Activated CD8-positive, alpha-beta memory T cell treated with anti-CD3 and anti-CD28 coated beads for 36 hours (primary cell): ENCODE measurements around the gene BCAN. TPM values are rescaled to one million over a fixed set of nuclear protein-coding genes. Genes with fewer than 3 reads are reported as not detected.
"Not testable (repeated sequence)": the region's sequence is repeated elsewhere in the genome, so short reads cannot be mapped to it uniquely, and the experiment has no call there.

Experiments used
- CTCF ChIA-PET: fragments of 350-600 bp; sonication (Branson Sonifier 250); formaldehyde crosslinking; loops from one replicate; lab custom pipeline; 2021; ENCODE audit warnings: antibody characterized with exemption; lab: Charles Lee
- POLR2A ChIA-PET: fragments of 350-600 bp; sonication (Branson Sonifier 250); formaldehyde crosslinking; loops from one replicate; lab custom pipeline; 2021; ENCODE audit warnings: antibody characterized with exemption; lab: Charles Lee
- total RNA-seq, 2 experiments: library from RNA; stranded (reverse); gene quantifications; one replicate each; pipeline ENCODE4 v1.2.3, GENCODE V29; 2021

Gene BCAN
- total RNA-seq, 2 experiments from 2014 or later = not detected

DNA sequence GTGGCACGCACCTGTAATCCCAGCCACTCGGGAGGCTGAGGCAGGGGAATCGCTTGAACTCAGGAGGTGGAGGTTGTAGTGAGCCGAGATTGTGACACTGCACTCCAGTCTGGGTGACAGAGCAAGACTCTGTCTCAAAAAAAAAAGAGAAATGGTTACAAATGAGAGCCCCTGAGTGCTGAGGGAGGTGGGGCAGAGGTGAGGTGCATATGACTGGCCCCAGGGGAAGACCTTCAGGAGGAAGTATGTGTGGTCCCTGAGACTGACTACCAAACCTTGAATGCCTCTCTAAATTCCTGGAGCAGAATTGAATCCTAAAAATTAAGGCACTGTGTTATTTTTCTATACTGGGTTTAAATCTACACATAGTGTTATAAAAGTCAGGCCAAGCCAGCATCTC, 34.6 kb upstream of the BCAN start:
- CTCF ChIA-PET, POLR2A ChIA-PET: not testable (repeated sequence)

DNA sequence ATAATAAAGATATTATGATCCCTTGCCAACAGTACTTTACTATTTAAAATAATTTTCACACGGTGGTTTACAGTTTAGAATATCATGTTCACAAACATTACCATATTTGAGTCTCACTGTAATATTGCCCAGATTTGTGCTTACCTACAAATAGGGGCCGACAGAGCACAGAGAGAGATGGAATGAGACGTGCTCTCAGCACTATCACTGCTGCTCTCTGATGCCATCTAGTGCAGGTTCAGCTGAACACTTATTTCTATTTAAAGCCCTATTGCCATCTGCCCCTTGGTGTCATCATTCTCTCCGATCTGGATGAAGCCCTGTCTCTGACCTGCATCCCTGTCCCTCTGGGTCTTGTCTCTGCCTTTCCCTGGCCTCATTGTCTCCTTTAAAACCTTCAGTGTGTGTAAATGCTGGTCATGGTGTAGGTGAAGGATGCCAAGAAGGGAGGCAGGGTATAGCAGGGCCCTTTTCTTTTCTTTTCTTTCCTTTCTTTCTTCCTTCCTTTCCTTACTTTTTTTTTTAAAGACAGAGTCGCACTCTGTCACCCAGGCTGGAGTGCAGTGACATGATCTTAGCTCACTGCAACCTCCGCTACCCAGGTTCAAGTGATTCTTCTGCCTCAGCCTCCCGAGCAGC, 33.8 kb upstream of the BCAN start:
- CTCF ChIA-PET = interaction anchor here (0.7 to 1.8 kb wide), 24 partner anchors 9 to 223 kb away, joined by 3 to 19 read pairs (median 4); partner anchors contain the start of gene NAXE

DNA sequence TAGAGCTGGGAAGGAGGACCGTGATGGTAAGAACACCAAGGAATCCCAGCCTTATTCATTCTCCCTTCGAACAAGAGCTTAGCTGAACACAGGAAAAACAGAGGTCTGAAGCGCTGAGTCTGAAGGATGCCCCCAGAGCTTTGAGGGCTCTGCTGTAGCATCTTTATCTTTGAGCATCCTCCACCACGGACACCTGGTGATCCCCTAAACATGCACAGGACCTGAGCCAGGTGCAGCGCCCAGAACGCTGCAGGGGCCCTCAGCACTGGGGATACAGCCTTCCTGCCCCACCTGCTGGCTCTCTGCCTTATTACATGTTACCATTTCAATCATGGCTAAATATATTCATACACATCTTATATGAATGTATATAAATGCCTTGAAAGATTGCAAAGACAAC, 32.9 kb upstream of the BCAN start:
- POLR2A ChIA-PET = interaction anchor here (0.6 kb wide), 1 partner anchor 120 kb away, joined by 3 read pairs; the partner anchor contains the start of gene ISG20L2
- CTCF ChIA-PET = interaction anchor here (0.7 to 1.8 kb wide), 22 partner anchors 8 to 223 kb away, joined by 3 to 19 read pairs (median 4); partner anchors contain the start of gene NAXE

More for the DNA sequence above, 33.8 kb upstream of the BCAN start:
- POLR2A ChIA-PET = interaction anchor here (0.6 kb wide), 1 partner anchor 121 kb away, joined by 3 read pairs; the partner anchor contains the start of gene ISG20L2

DNA sequence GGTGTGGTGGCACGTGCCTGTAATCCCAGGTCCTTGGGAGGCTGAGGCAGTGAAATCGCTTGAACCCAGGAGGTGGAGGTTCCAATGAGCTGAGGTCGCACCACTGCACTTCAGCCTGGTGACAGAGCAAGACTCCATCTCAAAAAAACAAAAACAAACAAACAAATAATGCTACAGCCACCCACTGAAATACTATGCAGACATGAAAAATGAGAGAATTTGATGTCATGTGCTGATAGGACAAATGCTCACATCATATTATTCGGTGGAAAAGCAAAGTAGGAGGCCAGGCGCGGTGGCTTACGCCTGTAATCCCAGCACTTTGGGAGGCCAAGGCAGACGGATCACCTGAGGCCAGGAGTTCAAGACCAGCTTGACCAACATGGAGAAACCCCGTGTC, 31.8 kb upstream of the BCAN start:
- CTCF ChIA-PET = interaction anchor here (0.7 to 1.4 kb wide), 4 partner anchors 14 to 224 kb away, joined by 3 to 4 read pairs (median 3); no protein-coding TSS in a partner anchor
- POLR2A ChIA-PET = not testable (repeated sequence)

DNA sequence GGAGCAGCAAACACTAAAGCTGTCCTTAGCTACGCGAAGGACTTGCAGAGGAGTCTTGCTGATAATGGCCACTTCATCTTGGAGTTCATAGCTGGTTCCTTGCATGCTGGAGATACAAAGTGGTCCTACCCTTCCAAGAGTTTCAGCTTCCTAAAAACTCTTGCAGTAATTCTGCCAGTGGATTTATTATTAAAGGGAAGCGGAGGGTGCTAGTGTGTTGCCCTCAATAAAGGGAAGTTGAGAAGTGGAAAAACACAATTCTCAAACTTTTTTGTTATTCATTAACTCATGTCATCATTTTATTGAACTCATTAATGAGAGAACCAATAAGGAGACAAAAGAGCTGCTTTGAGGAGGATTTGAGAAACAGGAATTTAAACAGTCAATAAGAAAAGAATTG, 29.3 kb upstream of the BCAN start:
- ChIA-PET CTCF (interaction anchor here (0.7 to 3.1 kb wide), 11 partner anchors 12 to 227 kb away, joined by 3 to 10 read pairs (median 4); partner anchors contain the start of gene CRABP2), POLR2A (no interaction called here)

DNA sequence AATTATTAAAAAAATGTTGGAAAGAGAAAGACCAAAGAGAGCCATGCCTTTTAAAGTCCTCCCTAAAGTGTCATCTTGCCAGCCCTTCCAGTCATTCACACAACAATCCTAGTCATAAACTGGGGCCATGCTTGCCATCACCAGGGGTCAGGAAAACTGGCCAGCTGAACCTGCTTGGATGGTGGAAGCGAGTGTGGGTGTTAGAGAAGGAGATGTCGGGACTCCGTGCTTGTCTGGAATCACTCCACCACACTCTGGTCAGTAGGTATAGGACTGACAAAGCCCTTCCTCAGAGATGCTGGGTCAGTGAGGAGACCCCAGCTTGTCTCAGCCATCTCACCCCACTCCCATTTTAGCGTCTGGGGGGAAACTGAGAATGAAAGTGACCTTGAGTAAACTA, 26.0 kb upstream of the BCAN start:
- POLR2A ChIA-PET = no interaction called here
- CTCF ChIA-PET = no interaction called here

DNA sequence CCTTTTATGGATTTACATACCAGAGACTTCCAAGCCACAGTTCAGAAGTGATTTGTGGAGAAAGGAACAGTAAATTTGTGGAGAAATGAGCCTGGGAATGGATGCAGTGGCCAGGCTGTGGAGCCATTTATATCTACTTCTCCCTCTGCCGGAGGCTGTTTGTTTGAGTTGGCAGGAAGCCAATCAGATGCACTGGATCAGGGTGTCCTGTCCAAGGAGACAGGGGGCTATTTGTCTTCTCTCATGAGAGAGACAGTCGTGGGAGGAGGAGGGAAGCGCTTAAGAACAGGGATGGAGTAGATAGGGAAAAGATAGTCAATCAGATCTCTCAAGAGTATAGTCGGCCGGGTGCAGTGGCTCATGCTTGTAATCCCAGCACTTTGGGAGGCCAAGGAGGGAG, 25.5 kb upstream of the BCAN start:
- ChIA-PET CTCF (interaction anchor here (0.7 to 1.7 kb wide), 4 partner anchors 13 to 53 kb away, joined by 3 to 5 read pairs (median 3); no protein-coding TSS in a partner anchor), POLR2A (no interaction called here)

DNA sequence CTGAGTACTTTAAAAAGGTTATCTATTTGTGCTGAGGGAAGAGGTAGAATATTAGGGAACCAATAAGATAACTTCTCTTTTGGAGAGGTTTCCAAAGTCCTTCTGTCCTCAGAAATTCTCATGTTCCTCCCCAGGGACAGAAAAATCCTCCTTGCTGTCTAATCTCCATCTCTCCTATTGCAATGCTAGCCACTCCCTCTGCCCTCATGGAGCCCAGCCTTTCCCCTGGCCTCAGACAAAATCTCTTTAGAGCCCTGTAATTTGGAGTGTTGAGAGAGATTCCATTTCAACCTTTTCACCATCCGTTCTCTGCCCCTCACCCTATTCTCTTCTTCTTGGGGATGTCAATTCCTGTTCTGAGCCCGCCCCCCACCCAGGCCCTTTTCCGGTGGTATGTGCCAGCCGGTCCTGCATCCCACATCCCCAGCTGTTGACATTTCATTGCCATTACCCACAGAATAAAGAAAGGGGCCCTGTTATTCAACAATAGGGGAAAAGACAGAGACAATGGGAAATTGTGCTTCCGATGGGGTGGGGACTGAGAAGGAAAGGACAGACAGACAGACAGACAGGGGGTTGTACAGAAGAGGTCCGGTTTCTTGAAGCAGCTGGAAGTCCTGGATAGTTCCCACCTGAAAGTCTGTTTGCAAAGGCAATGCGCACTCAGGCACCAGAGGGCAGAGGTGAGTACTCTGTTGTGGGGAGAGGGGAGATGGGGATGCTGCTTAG, 22.9 kb upstream of the BCAN start, which contains the start of gene HAPLN2:
TSS of gene HAPLN2 (plus strand) at position 563 of the 729 bp plus-strand sequence. CDS start 4,076 bp downstream, outside the sequence.
- POLR2A ChIA-PET = no interaction called here
- CTCF ChIA-PET = interaction anchor here (1.6 to 1.9 kb wide), 2 partner anchors 38 to 70 kb away, joined by 5 to 7 read pairs; no protein-coding TSS in a partner anchor

DNA sequence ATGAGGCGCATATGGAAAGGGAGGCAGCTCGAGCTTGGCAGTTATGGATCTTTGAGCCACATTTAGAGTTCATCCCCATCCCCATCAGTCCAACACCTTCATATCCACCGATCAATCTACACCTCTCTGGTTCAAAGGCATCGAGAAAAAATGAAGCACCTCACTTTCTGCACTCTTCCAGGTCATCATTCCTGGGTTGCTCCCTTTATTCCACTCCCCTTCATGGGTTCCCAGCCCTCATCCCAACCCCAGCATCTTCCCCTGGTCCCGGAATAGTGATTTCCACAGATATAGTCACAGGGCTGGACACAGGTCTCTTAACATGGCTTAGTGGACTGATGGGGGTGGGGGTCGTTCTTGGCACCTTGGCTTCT, 22.3 kb upstream of the BCAN start:
- POLR2A ChIA-PET = no interaction called here
- CTCF ChIA-PET = interaction anchor here (0.7 to 1.9 kb wide), 5 partner anchors 8 to 87 kb away, joined by 3 to 7 read pairs (median 4); partner anchors contain the start of gene CRABP2

DNA sequence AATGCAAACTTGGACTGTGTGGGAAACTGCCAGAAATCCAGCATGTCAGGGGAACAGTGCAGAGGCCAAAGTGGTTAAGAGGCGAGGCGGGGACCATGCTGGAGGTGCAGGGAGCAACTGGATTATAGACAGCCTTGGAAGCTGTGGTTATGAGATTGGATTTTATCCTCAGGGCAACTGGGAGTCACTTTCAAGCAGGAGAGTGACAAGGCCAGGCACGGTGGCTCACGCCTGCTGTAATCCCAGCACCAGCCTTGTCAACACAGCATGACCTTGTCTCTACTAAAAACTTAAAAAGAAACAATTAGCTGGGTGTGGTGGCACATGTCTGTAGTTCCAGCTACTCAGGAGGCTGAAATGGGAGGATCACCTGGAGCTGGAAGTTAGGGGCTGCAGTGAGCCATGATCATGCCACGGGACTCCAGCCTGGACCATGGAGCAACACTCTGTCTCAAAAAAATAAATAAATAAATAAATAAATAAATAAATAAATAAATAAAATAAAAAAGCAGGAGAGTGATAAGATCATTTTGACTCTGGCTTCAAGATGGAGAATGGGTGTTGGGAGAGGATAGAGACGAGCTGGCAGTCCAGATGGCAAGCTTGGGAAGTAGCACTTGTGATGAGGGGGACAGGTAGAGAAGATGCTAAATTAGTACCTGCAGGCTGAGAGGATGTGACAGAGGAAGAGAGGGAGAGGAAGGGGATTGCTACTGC, 19.2 kb upstream of the BCAN start:
- ChIA-PET CTCF (interaction anchor here (0.5 to 9.3 kb wide), 6 partner anchors 20 to 237 kb away, joined by 3 to 119 read pairs (median 10); partner anchors contain the start of genes GPATCH4 and NTRK1), POLR2A (no interaction called here)

DNA sequence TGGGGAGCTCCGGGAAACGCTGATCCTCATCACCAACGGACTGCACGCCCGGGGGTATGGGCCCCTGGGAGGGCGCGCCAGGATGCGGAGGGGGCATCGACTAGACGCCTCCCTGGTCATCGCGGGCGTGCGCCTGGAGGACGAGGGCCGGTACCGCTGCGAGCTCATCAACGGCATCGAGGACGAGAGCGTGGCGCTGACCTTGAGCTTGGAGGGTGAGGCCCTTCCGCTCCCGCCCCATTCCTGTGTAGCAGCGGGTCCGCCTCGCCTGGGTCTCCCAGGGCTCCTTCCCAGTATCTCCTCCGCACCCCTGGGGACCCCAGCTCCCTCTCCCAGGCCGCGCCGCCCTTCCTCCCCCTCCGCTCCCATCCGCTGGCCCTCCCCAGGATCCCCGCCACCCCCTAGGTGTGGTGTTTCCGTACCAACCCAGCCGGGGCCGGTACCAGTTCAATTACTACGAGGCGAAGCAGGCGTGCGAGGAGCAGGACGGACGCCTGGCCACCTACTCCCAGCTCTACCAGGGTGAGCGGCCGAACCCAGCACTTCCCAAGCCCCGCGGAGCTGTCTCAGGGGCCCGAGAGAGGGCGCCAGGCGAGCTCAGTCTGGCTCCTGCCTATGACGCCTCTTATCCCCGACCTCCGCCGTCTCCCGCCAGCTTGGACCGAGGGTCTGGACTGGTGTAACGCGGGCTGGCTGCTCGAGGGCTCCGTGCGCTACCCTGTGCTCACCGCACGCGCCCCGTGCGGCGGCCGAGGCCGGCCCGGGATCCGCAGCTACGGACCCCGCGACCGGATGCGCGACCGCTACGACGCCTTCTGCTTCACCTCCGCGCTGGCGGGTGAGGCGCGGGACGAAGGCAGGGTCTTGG, 17.7 kb upstream of the BCAN start:
- CTCF ChIA-PET = interaction anchor here (0.6 to 9.3 kb wide), 23 partner anchors 9 to 236 kb away, joined by 3 to 119 read pairs (median 6); partner anchors contain the start of genes BCAN, CRABP2, GPATCH4 and MRPL24
- POLR2A ChIA-PET = interaction anchor here (0.7 to 1.5 kb wide), 2 partner anchors 25 to 37 kb away, joined by 3 read pairs; no protein-coding TSS in a partner anchor

DNA sequence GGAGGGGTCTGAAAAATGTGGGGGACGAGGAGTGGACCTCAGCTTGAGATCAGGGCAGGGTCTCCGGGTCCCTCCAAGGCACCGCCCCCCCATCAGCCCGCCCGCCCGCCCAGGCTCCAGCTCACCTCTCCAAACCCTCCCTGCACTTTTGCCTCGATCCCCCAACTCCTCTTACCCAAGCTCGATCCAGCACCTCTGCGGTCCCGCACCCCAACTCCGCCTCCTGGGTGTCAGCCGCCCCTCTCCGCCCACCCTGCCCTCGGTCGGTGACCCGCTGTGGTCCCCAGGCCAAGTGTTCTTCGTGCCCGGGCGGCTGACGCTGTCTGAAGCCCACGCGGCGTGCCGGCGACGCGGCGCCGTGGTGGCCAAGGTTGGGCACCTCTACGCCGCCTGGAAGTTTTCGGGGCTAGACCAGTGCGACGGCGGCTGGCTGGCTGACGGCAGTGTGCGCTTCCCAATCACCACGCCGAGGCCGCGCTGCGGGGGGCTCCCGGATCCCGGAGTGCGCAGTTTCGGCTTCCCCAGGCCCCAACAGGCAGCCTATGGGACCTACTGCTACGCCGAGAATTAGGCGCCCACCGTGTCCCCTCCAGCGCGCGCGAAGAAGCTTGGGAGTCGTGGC, 17.0 kb upstream of the BCAN start:
- POLR2A ChIA-PET = interaction anchor here (1.5 kb wide), 1 partner anchor 36 kb away, joined by 3 read pairs; no protein-coding TSS in a partner anchor
- CTCF ChIA-PET = interaction anchor here (0.5 to 9.3 kb wide), 24 partner anchors 10 to 1799 kb away, joined by 3 to 119 read pairs (median 6); partner anchors contain the start of genes BCAN, CRABP2, GPATCH4 and MRPL24

DNA sequence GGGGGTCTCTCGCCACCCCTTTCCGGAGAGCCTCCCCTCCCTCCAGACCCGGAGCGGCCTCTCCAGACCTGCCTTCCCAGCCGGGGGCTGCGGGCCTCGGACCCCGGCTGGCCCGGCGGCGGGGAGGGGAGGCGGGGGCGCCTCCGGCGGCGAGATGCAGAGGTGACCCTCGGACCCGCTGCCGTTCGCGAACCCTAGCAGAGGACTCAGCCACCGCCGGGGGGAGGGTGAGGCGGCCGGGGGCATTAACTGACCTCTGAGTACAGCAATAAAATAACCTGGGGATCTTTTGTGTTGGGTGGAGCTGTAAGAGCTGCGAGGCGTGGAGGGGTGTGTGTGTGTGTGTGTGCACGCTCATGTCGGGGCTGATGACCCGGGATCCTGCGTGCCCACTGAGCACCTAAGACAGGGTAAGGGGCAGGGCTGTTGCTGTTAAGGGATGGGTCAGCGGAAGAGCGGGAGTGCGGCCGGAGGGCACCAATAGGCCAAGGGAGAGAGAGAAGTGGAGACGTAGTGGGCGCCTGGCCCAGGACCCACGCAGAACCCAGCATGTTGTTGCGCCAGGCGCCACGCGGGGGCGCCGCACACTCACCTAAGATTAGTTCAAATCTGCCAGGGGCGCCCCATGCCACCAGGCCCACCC, 16.4 kb upstream of the BCAN start:
- CTCF ChIA-PET = interaction anchor here (0.5 to 9.3 kb wide), 12 partner anchors 12 to 1799 kb away, joined by 3 to 119 read pairs (median 8); partner anchors contain the start of genes BCAN and CRABP2
- POLR2A ChIA-PET = interaction anchor here (1.5 kb wide), 1 partner anchor 36 kb away, joined by 3 read pairs; no protein-coding TSS in a partner anchor

DNA sequence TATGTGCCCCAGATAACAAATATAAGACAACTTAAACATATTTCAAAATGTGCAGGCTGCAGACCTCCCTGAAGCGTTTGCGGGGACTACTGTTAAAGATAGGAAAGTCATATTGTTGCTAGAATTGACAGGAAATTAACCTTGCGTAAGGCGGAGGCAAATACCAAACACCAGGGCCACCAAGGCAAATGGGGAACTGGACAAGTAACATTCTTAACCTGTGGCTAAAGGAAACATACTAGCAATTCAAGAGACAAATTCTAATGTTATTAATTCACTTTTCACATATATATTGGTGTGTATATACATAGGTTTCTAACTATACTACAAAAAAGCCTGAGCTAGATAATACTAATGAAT, 15.9 kb upstream of the BCAN start:
- CTCF ChIA-PET = interaction anchor here (0.6 to 9.3 kb wide), 15 partner anchors 13 to 263 kb away, joined by 3 to 119 read pairs (median 10); partner anchors contain the start of genes BCAN and CRABP2
- POLR2A ChIA-PET = no interaction called here

DNA sequence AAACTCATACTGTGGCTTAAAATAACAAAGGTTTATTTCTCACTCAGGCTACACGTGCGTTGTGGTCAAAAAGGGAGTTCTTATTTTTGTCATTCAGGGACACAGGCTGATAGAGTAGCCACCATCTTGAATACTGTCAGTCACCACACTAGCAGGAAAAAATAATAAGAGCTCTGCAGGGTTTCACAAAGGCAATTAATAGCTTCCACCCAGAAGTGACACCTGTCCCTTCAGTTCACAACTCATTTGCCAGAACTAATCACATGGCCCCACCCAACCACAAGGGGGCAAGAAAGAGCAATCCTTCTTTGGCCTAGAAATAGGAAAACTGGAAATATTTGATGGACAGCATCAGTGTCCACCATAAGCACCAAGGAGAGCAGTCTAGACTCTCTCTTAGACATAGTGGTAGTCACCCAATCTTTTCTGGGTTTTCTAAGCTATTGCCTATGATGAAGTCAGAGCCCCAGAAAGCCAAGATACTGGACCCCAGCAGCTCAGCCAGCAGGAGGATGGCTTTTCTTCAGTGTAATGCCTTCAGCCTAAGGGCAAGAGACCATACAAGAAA, 14.5 kb upstream of the BCAN start:
- ChIA-PET CTCF (interaction anchor here (0.6 to 9.3 kb wide), 25 partner anchors 8 to 242 kb away, joined by 3 to 119 read pairs (median 6); partner anchors contain the start of genes BCAN, CRABP2, HDGF and NTRK1), POLR2A (no interaction called here)

DNA sequence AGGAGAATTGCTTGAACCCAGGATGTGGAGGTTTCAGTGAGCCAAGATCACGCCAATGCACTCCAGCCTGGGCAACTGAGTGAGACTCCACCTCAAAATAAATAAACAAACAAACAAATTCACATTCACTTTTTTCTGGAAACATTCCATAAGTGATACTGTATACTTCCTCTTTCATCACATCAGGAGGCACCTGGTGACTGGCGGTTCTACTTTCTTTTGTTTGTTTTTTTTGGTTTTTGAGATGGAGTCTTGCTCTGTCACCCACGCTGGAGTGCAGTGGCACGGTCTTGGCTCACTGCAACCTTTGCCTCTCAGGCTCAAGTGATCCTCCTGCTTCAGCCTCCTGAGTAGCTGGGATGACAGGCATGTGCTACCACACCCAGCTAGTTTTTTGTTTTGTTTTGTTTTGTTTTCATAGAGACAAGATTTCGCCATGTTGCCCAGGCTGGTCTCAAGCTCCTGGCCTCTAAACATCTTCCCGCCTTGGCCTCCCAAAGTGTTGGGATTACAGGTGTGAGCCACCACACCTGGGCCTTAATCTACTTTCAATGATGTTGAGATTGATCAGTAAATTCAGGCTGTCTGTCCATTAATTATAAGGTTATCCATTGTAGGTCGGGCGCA, 12.0 kb upstream of the BCAN start:
- POLR2A ChIA-PET = no interaction called here

More for the DNA sequence above, 12.0 kb upstream of the BCAN start:
- CTCF ChIA-PET = interaction anchor here (1.5 to 9.3 kb wide), 2 partner anchors 11 to 29 kb away, joined by 3 to 119 read pairs; no protein-coding TSS in a partner anchor
